Midbrain (tissue), 1 donor: ENCODE results near the gene TTF2.
"Not testable (repeated sequence)": the region's sequence is repeated elsewhere in the genome, so short reads cannot be mapped to it uniquely, and the experiment has no call there.

Experiments
- DNase-seq: peaks from one replicate; lab custom pipeline; 2025; lab: John Stamatoyannopoulos, UW

Gene TTF2

GRCh38 chr1:117121589-117122329 lies 61.6 kb downstream of the TTF2 start, which contains the start of gene TRIM45:
TSS of gene TRIM45 (minus strand) at chr1:117121749. CDS start at chr1:117121201, 548 bp downstream.
- peak; percentile 98 for DNase-seq

- DNase-seq = no peak
These were observed 62.4 kb downstream of the TTF2 start for GRCh38 chr1:117122330-117123025.

GRCh38 chr1:117123274-117123673 lies 63.1 kb downstream of the TTF2 start:
- DNase-seq = no peak

- no peak for DNase-seq
These were observed 64.5 kb downstream of the TTF2 start for GRCh38 chr1:117124661-117125060.

GRCh38 chr1:117127795-117128194 lies 67.7 kb downstream of the TTF2 start:
- DNase-seq = no peak

- peak; percentile 61 for DNase-seq
These were observed 68.4 kb downstream of the TTF2 start for GRCh38 chr1:117128323-117129079.

- DNase-seq = no peak
These were observed 70.4 kb downstream of the TTF2 start for GRCh38 chr1:117130526-117130925.

GRCh38 chr1:117135329-117135728 lies 75.2 kb downstream of the TTF2 start:
- DNase-seq = no peak

- DNase-seq = no peak
These were observed 76.6 kb downstream of the TTF2 start for GRCh38 chr1:117136749-117137148.

GRCh38 chr1:117137281-117137855 lies 77.2 kb downstream of the TTF2 start:
- DNase-seq = no peak

GRCh38 chr1:117138106-117138505 lies 78.0 kb downstream of the TTF2 start:
- no peak for DNase-seq

GRCh38 chr1:117138561-117138960 lies 78.4 kb downstream of the TTF2 start:
- DNase-seq = no peak

- no peak for DNase-seq
These were observed 82.1 kb downstream of the TTF2 start for GRCh38 chr1:117142200-117142599.

- no peak for DNase-seq
These were observed 83.0 kb downstream of the TTF2 start for GRCh38 chr1:117143172-117143571.

- DNase-seq = no peak
These were observed 83.7 kb downstream of the TTF2 start for GRCh38 chr1:117143871-117144270.

- no peak for DNase-seq
These were observed 85.9 kb downstream of the TTF2 start for GRCh38 chr1:117146072-117146471.

GRCh38 chr1:117146575-117147340 lies 86.6 kb downstream of the TTF2 start:
- DNase-seq = no peak

- DNase-seq = no peak
These were observed 87.3 kb downstream of the TTF2 start for GRCh38 chr1:117147341-117147831.

GRCh38 chr1:117147856-117148588 lies 87.9 kb downstream of the TTF2 start:
- DNase-seq = no peak

GRCh38 chr1:117150316-117150715 lies 90.2 kb downstream of the TTF2 start:
- DNase-seq = no peak

- DNase-seq = not testable (repeated sequence)
These were observed 91.2 kb downstream of the TTF2 start for GRCh38 chr1:117151305-117151704.
